HG03039 (cell line): Measurements from ENCODE around the gene SSTR5.
"Not testable (repeated sequence)": the region's sequence is repeated elsewhere in the genome, so short reads cannot be mapped to it uniquely, and the experiment has no call there.

Experiments used
- ATAC-seq: cut with Tn5 transposase; IDR thresholded peaks from one replicate; pipeline ENCODE4 v1.9.1; 2021; ENCODE audit warnings: mild to moderate bottlenecking, moderate library complexity; ENCODE audit not compliant: unreplicated experiment

The SSTR5 gene

GRCh38 chr16:1089822-1090619 lies 17.5 kb downstream of the SSTR5 start:
- ATAC-seq: no peak

GRCh38 chr16:1090620-1091587 lies 18.4 kb downstream of the SSTR5 start:
- ATAC-seq: no peak

- ATAC-seq: no peak
Measured at GRCh38 chr16:1091992-1092552, 19.5 kb downstream of the SSTR5 start.

- ATAC-seq: not testable (repeated sequence)
Measured at GRCh38 chr16:1092685-1093283, 20.2 kb downstream of the SSTR5 start.

GRCh38 chr16:1093284-1094123 lies 21.0 kb downstream of the SSTR5 start:
- no peak for ATAC-seq

GRCh38 chr16:1094124-1094479 lies 21.6 kb downstream of the SSTR5 start:
- no peak for ATAC-seq

GRCh38 chr16:1094601-1095449 lies 22.3 kb downstream of the SSTR5 start:
- ATAC-seq: no peak

GRCh38 chr16:1095450-1096168 lies 23.1 kb downstream of the SSTR5 start:
- ATAC-seq: no peak

- ATAC-seq: no peak
Measured at GRCh38 chr16:1096169-1097082, 23.9 kb downstream of the SSTR5 start, which contains the start of gene C1QTNF8. TSS of gene C1QTNF8 (minus strand) at chr16:1096244. CDS start at chr16:1094922, 1,322 bp downstream.

GRCh38 chr16:1097156-1097555 lies 24.6 kb downstream of the SSTR5 start:
- ATAC-seq: no peak

- no peak for ATAC-seq
Measured at GRCh38 chr16:1097800-1098199, 25.3 kb downstream of the SSTR5 start.

- no peak for ATAC-seq
Measured at GRCh38 chr16:1098266-1098991, 25.9 kb downstream of the SSTR5 start.

GRCh38 chr16:1099189-1100083 lies 26.9 kb downstream of the SSTR5 start:
- no peak for ATAC-seq

- no peak for ATAC-seq
Measured at GRCh38 chr16:1100084-1100800, 27.7 kb downstream of the SSTR5 start.

GRCh38 chr16:1101133-1101532 lies 28.6 kb downstream of the SSTR5 start:
- ATAC-seq: no peak
